ENCODE measurements around the gene NDC80.

Gene NDC80

GRCh38 chr18:2559249-2559648 lies 12.1 kb upstream of the NDC80 start:
- DNase-seq = no peak

DNA sequence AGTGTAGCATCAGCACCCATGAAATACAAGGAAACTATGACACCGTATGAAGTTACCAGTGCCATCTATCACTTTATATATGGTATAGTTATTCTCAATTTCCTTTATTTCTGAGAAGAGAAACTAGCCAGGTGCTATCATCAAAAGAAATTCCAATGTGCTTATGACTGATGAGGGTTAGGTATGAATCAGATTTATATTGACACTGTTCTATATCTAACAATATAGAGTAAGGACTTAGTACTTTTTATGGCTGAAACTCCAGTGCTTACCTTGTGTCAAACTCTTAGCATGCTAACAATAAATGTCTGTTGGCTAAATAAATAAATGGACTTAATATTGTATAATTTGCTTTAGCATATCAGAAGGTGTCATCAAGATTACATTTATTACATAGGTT lies 7.0 kb upstream of the NDC80 start:
- no peak for DNase-seq

- DNase-seq = no peak
These were observed 3.2 kb upstream of the NDC80 start for GRCh38 chr18:2568129-2568528.

- DNase-seq = no peak
These were observed 2.8 kb upstream of the NDC80 start for GRCh38 chr18:2568605-2569004.

GRCh38 chr18:2569338-2570207 lies 1.8 kb upstream of the NDC80 start:
- DNase-seq = no peak

DNA sequence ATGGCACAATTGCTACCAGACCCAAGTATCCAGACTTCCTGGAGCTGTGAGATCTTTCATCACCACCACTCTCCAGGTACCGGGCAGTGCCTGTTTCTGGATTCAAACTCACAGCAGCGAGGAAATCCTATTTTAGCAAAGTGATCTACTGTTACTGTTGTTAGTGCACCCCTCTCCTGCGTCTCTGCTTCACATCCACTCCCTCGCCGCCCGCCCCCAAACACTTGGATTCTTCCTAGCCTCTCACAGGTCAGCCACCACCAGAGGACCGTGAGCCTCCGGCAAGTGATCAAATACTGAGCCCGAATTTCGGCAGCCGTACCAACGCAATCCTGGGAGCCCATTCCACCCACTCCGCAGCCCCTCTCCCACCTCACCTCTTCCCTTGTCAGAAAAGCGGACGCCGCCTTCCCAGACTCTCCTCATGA lies 571 bp upstream of the NDC80 start:
- DNase-seq = peak; percentile 79

- DNase-seq = peak; percentile 41
These were observed 813 bp downstream of the NDC80 start for GRCh38 chr18:2572171-2572569.

GRCh38 chr18:2572892-2573291 lies 1.5 kb downstream of the NDC80 start:
- no peak for DNase-seq

DNA sequence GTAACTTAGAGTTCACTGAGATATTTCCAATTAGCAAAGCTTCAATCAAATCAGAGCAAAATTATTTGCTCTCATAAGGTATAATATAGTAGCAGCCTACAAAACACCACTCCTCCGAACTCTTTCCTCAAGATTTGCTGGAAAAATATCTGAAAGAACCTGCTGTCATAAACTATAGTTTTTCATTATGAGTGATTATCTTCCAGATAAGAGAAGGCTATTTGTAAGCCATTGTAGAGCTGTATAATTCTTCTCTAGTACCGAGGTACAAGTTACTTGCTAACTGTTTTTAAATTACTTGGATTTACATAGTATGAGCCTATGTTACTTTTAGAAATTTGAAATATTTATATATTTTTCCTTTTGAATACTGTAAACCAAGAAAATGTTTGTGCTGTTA lies 2.1 kb downstream of the NDC80 start:
- no peak for DNase-seq

GRCh38 chr18:2587788-2588187 lies 16.4 kb downstream of the NDC80 start:
- DNase-seq = no peak

- DNase-seq = no peak
These were observed 17.4 kb downstream of the NDC80 start for GRCh38 chr18:2588666-2589344.

DNA sequence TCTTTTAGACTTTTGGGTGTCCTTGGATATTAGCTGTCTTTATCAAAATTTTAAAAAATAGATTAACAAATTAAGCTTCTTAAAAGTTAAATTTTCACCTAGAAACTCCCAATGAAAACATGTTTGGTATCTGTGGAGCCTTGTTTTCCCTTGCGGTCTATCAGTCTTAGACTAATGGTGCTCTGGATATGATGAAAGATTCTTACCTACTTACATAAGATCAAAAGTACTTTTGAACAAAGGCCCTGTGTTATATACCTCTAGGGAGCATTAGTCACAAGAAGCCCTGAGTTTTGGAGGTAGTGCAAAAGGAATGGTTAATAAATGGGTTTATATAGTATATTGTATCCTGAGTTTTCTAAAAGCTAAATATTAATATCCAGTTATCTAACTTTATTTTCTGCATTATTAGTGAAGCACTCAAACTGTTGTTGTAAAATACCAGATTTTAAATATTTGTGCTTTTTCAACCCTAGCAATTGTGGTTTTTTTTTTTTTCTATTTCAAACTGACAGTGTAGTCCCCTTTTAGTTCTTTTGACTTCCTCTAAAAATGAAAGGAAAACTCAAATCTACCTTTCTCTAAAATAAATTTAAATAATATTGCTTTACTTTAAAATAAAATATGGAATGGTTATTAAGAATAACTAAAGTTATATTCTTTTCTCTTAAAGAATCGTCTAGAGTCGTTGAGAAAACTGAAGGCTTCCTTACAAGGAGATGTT lies 18.1 kb downstream of the NDC80 start:
- no peak for DNase-seq

DNA sequence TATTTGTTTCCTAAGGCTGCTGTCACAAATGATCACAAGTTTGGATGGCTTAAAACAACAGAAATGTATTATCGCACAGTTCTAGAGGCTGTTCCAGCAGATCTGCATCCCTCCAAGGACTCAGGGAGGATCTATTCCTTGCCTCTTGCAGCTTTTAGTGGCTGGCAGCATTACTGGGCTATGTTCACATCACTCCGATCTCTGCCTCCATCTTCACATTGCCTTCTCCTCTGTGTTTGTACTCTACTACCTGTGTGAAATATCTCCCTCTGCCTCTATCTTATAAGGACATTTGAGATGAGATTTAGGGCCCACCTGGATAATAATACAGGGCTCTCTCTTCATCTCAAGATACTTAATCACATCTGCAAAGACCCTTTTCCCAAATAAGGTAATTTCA lies 18.9 kb downstream of the NDC80 start:
- no peak for DNase-seq

- DNase-seq = no peak
These were observed 26.3 kb downstream of the NDC80 start for GRCh38 chr18:2597639-2598038.

DNA sequence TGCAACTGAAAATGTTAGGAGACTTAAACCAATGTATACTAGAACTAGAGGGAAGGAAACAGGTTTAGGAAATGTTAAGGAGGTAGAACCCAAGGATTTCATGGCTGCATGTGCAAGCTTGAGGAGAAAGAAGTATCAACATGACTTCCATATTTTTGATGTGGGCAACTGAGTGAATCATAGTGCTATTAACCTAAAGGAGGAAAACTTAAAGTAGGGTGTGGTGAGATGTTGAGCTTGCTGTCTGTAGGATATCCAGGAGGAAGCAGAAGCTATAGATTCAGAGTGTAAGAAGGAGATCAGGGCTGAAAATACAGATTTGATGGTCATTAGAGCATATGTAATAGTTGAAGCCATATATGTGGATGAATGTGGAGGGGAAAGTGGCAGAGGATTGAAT lies 31.5 kb downstream of the NDC80 start:
- no peak for DNase-seq

- no peak for DNase-seq
These were observed 35.0 kb downstream of the NDC80 start for GRCh38 chr18:2606335-2606734.

DNA sequence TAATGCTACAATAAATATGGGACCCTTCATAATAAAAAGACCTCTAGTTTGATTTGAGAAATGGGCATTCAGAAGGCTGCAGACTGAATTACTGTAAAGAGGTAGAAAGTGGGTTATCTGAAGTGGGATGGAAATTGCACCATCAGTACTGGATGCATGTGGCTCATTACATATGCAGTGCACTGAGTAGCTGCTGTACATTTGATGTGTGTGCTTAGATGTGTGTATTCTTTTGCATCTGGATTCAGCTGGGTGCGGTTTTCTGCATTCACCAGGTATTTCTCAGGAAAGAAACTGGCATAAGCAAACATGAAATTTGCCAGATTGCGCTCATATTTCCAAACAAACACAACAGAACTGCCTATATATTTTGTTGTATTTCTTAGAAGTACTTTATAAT lies 38.2 kb downstream of the NDC80 start:
- DNase-seq = no peak

DNA sequence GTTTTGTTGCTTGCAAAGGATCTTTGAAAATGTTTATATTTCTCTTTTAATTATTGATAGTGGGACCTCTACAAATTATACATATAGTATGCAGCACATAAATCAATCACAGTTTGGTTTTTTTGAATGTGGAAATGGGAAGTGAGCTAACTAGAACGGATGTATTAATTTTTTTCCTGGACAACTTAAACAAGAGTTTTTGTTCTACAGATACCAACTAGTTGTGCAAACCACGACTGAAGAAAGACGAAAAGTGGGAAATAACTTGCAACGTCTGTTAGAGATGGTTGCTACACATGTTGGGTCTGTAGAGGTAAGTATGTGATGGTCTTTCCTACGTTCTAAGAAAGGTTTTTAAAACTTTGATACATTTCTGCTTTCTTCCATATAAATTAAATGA lies 39.2 kb downstream of the NDC80 start:
- no peak for DNase-seq

DNA sequence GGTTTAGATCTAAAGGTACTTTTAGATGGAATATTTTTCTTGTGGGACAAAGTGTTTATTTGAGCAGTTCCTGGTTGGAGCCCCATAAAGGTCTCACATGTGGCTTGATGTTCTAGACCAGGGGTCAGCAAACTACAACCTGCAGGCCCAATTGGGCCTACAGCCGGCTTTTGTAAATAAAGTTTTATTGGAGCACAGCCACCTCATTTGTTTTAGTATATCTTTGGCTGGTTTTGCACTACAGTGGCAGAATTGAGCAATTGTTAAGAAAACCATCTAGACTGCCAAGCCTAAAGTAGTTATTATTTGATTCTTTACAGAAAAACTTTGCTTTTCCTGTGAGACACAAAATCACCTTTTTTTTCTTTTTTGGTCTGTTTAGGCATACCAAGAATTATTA lies 41.6 kb downstream of the NDC80 start:
- no peak for DNase-seq

DNA sequence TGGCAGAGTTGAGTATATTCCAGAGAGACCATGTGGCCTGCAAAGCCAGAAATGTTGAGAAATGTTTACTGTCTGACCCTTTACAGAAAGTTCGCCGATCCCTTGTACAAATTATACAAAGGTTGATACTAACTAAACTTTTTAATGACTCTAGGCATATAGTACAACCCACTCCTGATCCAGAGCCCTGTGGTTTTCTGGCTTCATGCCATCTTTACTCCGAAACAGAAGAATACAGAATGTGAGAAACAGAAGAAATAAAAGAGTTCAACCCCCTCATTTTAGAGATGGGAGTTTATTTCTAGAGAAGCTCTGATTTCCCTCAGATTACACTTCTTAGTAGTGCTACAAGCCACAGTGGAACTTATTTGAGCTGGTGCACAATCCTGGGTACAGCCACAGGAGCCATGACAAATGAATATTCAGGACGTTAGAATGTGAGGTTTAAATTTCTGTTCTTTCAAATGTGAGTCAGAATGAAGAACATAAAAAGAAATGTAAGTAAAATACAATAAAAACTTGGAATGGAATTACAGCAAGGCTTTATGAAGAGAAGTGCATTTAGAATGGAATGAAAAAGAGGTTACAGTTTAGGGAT lies 46.1 kb downstream of the NDC80 start:
- no peak for DNase-seq

GRCh38 chr18:2618009-2618408 lies 46.7 kb downstream of the NDC80 start:
- DNase-seq = no peak

GRCh38 chr18:2625217-2625616 lies 53.9 kb downstream of the NDC80 start:
- DNase-seq = no peak

DNA sequence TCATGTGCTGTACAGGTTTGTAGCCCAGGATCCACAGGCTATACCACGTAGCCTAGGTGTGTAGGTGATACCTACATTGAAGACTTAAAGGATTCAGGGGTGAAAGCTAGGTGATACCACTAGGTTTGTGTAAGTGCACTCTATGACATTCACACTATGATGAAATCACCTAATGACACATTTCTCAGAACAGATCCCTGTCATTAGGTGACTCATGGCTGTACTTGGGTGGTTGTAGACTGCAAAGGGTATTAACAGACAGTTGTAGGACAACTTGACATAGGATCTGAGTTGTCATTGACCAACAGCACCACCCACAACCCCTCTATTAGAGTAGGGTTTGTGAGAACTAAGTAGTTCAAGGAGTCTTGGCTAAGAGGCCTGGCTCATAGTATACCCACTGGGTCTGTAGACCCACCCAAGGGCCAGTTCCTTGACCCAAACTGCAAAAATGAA lies 56.5 kb downstream of the NDC80 start:
- DNase-seq = no peak
